ENCODE data around the gene AK8.

The AK8 gene

DNA sequence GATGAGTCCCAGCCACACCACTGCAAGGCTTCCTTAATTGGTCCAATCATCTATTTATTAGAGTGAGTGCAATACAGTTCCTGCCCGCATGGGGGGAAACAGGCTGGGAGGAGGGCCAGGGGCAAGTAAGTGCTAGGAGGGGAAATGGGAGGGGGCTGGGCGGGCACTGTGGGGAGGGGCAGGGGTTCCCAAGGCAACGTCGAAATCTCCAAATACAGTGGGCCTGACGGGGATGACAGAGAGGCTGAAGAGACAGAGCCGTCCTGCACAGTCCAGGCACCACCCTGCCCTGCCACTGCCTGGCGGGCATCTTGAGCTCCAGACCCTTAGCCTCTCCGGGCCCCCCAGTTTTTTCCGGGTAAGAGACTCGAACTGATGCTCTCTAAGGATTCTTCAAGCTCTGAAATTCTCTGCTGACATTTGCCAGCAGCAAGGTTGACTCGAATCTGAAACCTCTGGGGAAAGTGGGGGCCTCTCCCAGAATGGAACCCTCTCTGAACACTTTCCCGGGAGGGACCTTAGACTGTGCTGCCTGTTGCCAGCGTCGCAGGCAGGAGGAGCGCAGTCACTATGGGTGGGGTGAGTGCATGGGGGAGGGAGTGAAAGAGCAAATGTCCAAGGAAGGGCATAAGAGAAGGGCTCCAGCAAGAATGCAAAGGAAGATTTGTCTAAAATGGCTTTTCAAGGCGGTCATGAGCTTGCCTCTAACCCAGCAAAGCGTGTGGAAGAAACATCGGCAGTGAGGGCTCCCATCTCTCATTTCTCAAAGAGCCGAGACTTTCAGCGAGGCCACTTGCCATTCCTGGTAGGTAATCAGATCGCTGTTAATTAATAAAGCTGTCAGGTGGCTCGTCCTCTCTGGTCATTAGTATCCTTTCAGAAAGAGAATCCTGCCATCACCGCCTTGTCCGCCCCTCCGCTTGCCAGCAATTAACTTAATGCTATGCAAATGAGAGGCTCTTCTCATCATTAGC is 108.9 kb downstream of the AK8 start:
- peaks cover 5% of the 10 kb centered on the region for H3K4me1 ChIP-seq (ENCODE audit: control insufficient read depth, insufficient read depth, low read length)
- no peak overlapping the region for H3K27ac ChIP-seq (ENCODE audit: low read depth, low read length)
- H3K4me3 ChIP-seq (ENCODE audit: low read depth, low read length), result peak overlapping the region; percentile 79
- peaks cover 10% of the 10 kb centered on the region for H3K9me3 ChIP-seq (ENCODE audit: control insufficient read depth, insufficient read depth, low read depth, low read length)
- H3K27me3 ChIP-seq (ENCODE audit: control insufficient read depth, insufficient read depth, low read length), result peaks cover 15% of the 10 kb centered on the region
- H3K36me3 ChIP-seq (ENCODE audit: control insufficient read depth, insufficient read depth, low read length), result no peaks in the 10 kb centered on the region
- peak overlapping the region; percentile 46 for H3K9ac ChIP-seq (ENCODE audit: low read length)

DNA sequence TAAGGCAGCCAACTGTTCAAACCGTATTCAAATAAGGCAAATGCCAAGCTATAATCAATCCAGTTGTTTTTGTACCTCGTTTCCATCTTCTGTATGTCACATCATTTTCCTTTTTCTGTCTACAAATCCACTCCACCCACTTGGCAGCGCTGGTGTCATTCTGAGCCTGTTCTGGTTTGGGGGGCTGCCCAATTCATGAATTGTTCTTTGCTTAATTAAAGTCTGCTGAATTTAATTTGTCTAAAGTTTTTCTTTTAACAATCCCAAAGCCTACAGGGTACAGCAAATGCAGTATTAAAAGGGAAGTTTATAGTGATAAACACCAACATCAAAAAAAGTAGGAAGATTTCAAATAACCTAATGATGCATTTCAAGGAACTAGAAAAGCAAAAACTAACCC is 114.5 kb downstream of the AK8 start:
- Histone ChIP-seq H3K27me3 (ENCODE audit: control insufficient read depth, insufficient read depth, low read length) (no peaks in the 10 kb centered on the region), H3K27ac (ENCODE audit: low read depth, low read length) (no peak overlapping the region), H3K9ac (ENCODE audit: low read length) (no peak overlapping the region), H3K4me1 (ENCODE audit: control insufficient read depth, insufficient read depth, low read length) (no peaks in the 10 kb centered on the region), H3K9me3 (ENCODE audit: control insufficient read depth, insufficient read depth, low read depth, low read length) (no peaks in the 10 kb centered on the region), H3K4me3 (ENCODE audit: low read depth, low read length) (no peak overlapping the region), H3K36me3 (ENCODE audit: control insufficient read depth, insufficient read depth, low read length) (no peaks in the 10 kb centered on the region)

DNA sequence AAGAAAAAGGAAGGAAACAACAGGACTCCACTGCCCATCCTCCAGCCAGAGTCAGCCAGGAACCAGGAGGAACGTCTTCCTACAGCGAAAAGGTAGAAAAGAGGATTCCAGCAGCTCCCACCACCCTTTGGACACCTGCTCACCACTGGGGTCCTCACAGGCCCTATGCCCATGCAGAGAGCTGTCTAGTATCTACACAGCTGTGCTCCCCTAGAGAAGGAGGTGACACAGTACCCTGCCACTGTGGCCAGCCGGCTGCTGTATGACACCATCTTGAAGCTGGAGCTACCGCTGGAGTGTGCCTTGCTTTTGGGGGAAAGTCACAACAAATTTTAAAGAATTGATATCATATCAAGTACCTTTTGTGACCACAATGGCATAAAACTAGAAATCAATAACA is 115.2 kb downstream of the AK8 start:
- Histone ChIP-seq H3K36me3 (ENCODE audit: control insufficient read depth, insufficient read depth, low read length) (no peaks in the 10 kb centered on the region), H3K27me3 (ENCODE audit: control insufficient read depth, insufficient read depth, low read length) (no peaks in the 10 kb centered on the region), H3K4me1 (ENCODE audit: control insufficient read depth, insufficient read depth, low read length) (no peaks in the 10 kb centered on the region), H3K9ac (ENCODE audit: low read length) (no peak overlapping the region), H3K4me3 (ENCODE audit: low read depth, low read length) (no peak overlapping the region), H3K27ac (ENCODE audit: low read depth, low read length) (no peak overlapping the region), H3K9me3 (ENCODE audit: control insufficient read depth, insufficient read depth, low read depth, low read length) (no peaks in the 10 kb centered on the region)

DNA sequence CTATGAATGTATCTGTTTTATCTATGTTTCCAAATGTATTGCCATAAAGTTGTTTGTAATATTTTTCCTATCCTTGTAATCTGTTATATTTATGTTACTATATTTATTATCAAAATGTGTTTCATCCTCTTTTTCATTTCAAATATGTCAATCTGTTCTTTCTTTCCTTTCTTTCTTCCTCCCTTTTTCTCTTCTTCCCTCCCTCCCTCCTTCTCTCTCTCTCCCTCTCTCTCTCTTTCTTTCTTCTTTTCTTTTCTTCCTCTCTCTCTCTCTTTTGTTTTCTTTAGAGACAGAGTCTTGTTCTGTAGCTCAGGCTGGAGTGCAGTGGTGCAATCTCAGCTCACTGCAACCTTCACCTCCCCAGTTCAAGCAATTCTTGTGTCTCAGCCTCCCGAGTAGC is 116.5 kb downstream of the AK8 start:
- Histone ChIP-seq H3K9ac (ENCODE audit: low read length) (no peak overlapping the region), H3K4me3 (ENCODE audit: low read depth, low read length) (no peak overlapping the region), H3K27ac (ENCODE audit: low read depth, low read length) (no peak overlapping the region), H3K9me3 (ENCODE audit: control insufficient read depth, insufficient read depth, low read depth, low read length) (no peaks in the 10 kb centered on the region), H3K27me3 (ENCODE audit: control insufficient read depth, insufficient read depth, low read length) (no peaks in the 10 kb centered on the region), H3K36me3 (ENCODE audit: control insufficient read depth, insufficient read depth, low read length) (no peaks in the 10 kb centered on the region), H3K4me1 (ENCODE audit: control insufficient read depth, insufficient read depth, low read length) (peaks cover under 1% of the 10 kb centered on the region; the same call in 1 of the 2 replicates)

DNA sequence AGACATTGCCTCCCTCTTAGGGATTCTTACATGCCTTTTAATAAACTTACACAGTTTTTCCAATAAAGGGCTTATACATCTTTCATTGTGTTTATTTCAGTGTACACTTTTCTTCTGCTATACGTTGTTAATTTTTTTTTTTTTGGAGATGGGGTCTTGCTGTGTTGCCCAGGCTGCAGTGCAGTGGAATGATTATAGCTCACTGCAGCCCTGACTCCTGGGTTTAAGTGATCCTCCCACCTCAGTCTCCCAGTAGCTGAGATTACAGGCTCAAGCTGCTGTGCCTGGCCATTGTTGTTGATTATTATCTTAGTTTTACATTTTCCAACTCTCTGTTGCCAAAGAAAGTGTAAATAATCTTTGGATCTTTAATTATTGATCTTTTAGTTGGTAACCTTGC is 118.0 kb downstream of the AK8 start:
- no peaks in the 10 kb centered on the region for H3K36me3 ChIP-seq (ENCODE audit: control insufficient read depth, insufficient read depth, low read length)
- no peaks in the 10 kb centered on the region for H3K27me3 ChIP-seq (ENCODE audit: control insufficient read depth, insufficient read depth, low read length)
- H3K9ac ChIP-seq (ENCODE audit: low read length), result no peak overlapping the region
- peaks cover 5% of the 10 kb centered on the region; the same call in 1 of the 2 replicates for H3K4me1 ChIP-seq (ENCODE audit: control insufficient read depth, insufficient read depth, low read length)
- H3K27ac ChIP-seq (ENCODE audit: low read depth, low read length), result no peak overlapping the region
- no peak overlapping the region for H3K4me3 ChIP-seq (ENCODE audit: low read depth, low read length)
- no peaks in the 10 kb centered on the region for H3K9me3 ChIP-seq (ENCODE audit: control insufficient read depth, insufficient read depth, low read depth, low read length)

DNA sequence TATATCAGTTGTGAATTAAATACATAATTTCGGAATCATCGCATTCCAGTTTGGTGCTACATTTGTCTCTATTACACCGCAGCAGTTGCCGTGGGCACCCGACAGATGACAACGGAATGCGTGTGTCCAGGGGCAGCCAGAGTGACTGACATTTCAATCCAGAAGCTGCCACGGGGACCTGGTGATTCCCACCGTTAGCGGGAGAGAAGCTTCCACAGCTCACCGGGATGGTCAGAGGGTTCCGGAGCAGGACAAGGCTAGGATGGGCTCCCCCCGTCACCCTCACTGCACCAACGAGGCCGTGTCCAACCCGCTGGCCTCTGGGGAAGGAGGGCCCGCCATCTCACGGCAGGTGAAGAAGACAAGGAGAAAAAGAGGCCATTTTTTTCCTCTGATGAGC is 121.1 kb downstream of the AK8 start:
- Histone ChIP-seq H3K9ac (ENCODE audit: low read length) (no peak overlapping the region), H3K36me3 (ENCODE audit: control insufficient read depth, insufficient read depth, low read length) (no peaks in the 10 kb centered on the region), H3K9me3 (ENCODE audit: control insufficient read depth, insufficient read depth, low read depth, low read length) (no peaks in the 10 kb centered on the region), H3K4me1 (ENCODE audit: control insufficient read depth, insufficient read depth, low read length) (peaks cover 12% of the 10 kb centered on the region; the same call in 1 of the 2 replicates), H3K27me3 (ENCODE audit: control insufficient read depth, insufficient read depth, low read length) (no peaks in the 10 kb centered on the region), H3K4me3 (ENCODE audit: low read depth, low read length) (no peak overlapping the region), H3K27ac (ENCODE audit: low read depth, low read length) (no peak overlapping the region)

DNA sequence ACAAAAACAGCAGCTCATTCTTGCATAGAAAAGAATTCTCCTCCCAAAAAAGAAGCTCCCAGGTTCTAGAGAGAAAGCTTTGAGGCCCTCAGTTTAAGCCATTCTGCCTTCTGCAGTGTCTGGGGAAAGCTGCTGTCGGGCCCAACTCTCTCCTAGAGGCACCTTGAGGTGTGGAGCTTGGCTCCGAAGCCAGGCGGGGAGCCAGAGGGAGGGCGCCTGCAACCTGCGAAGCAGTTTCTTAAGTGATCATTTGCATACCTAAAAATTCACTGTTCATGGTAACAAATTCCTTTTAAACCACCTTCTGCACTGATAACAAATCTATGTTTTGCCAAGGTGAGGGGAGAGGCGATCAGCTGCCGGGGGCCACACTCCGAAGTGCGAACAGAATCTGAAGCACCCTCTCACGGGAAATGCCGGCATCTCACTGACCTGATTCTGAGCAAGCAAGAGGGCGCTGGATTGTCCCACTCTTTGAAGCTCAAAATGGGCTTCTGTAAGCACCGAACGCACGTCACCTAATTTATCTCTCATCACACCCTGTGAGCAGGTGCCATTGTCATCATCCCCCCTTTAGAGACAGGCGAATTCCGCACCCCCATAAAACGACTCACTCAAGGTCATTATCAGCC is 121.8 kb downstream of the AK8 start:
- H3K36me3 ChIP-seq (ENCODE audit: control insufficient read depth, insufficient read depth, low read length), result no peaks in the 10 kb centered on the region
- no peak overlapping the region for H3K4me3 ChIP-seq (ENCODE audit: low read depth, low read length)
- H3K27me3 ChIP-seq (ENCODE audit: control insufficient read depth, insufficient read depth, low read length), result no peaks in the 10 kb centered on the region
- no peak overlapping the region for H3K9ac ChIP-seq (ENCODE audit: low read length)
- peaks cover 12% of the 10 kb centered on the region; the same call in 1 of the 2 replicates for H3K4me1 ChIP-seq (ENCODE audit: control insufficient read depth, insufficient read depth, low read length)
- H3K9me3 ChIP-seq (ENCODE audit: control insufficient read depth, insufficient read depth, low read depth, low read length), result no peaks in the 10 kb centered on the region
- no peak overlapping the region for H3K27ac ChIP-seq (ENCODE audit: low read depth, low read length)

DNA sequence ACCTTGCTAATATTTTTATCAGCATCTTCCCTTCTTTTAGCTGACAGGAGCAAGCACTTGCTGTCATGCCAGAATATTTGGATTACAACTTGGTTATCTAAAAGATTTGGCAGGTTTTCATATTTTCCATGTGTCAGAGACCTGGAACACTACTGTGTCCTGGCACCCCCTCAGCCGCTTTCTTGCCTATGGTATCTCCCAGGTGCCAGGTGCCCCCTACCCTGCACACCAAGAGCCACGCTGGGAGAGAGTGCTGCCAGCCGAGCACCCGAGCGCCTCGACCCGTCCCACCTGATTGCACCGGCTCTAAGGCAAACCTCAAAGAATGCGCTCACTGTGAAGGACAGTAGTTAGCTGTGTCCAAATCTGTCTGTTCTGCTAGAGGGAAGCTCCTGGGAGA is 123.0 kb downstream of the AK8 start:
- Histone ChIP-seq H3K4me1 (ENCODE audit: control insufficient read depth, insufficient read depth, low read length) (peaks cover 12% of the 10 kb centered on the region; the same call in 1 of the 2 replicates), H3K4me3 (ENCODE audit: low read depth, low read length) (no peak overlapping the region), H3K36me3 (ENCODE audit: control insufficient read depth, insufficient read depth, low read length) (no peaks in the 10 kb centered on the region), H3K9ac (ENCODE audit: low read length) (no peak overlapping the region), H3K9me3 (ENCODE audit: control insufficient read depth, insufficient read depth, low read depth, low read length) (no peaks in the 10 kb centered on the region), H3K27ac (ENCODE audit: low read depth, low read length) (no peak overlapping the region), H3K27me3 (ENCODE audit: control insufficient read depth, insufficient read depth, low read length) (no peaks in the 10 kb centered on the region)

DNA sequence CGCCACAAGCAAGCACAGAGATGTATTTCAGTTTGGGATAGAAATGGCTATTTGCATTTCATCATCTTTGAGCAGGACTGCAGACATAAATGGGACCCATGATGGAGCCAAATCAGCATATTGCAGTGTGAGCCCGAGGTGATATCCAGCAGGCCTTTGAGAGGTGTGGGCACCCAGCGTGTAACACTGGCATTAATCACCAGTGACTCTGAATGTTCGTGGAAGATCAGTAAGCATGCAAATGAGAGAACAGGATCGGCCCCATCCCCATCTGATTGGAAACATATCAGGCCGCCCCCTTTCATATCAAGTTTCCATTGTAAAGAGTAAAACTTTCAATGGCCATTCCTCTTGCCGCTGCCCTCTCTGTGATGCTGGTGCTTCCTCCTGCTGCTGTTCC is 123.8 kb downstream of the AK8 start:
- Histone ChIP-seq H3K36me3 (ENCODE audit: control insufficient read depth, insufficient read depth, low read length) (no peaks in the 10 kb centered on the region), H3K4me1 (ENCODE audit: control insufficient read depth, insufficient read depth, low read length) (peaks cover 12% of the 10 kb centered on the region; the same call in 1 of the 2 replicates), H3K27ac (ENCODE audit: low read depth, low read length) (no peak overlapping the region), H3K9me3 (ENCODE audit: control insufficient read depth, insufficient read depth, low read depth, low read length) (no peaks in the 10 kb centered on the region), H3K4me3 (ENCODE audit: low read depth, low read length) (no peak overlapping the region), H3K9ac (ENCODE audit: low read length) (no peak overlapping the region), H3K27me3 (ENCODE audit: control insufficient read depth, insufficient read depth, low read length) (no peaks in the 10 kb centered on the region)

DNA sequence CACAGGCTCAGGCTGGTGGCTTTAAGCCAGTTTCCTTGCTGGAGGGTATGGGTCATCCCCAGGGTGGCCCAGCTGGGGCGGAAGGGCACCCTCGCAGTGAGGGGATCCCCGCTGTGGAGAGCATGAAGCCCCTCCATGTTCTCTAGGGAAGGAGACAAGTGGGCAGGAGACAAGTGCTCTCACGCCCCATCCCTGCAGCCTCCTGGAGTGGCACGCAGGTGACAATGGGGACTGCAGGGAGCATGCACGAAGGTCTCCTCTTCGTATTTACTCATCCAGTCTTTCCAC is 124.5 kb downstream of the AK8 start:
- Histone ChIP-seq H3K9ac (ENCODE audit: low read length) (no peak overlapping the region), H3K27me3 (ENCODE audit: control insufficient read depth, insufficient read depth, low read length) (no peaks in the 10 kb centered on the region), H3K4me1 (ENCODE audit: control insufficient read depth, insufficient read depth, low read length) (peaks cover 12% of the 10 kb centered on the region; the same call in 1 of the 2 replicates), H3K36me3 (ENCODE audit: control insufficient read depth, insufficient read depth, low read length) (no peaks in the 10 kb centered on the region), H3K9me3 (ENCODE audit: control insufficient read depth, insufficient read depth, low read depth, low read length) (no peaks in the 10 kb centered on the region), H3K4me3 (ENCODE audit: low read depth, low read length) (no peak overlapping the region), H3K27ac (ENCODE audit: low read depth, low read length) (no peak overlapping the region)

DNA sequence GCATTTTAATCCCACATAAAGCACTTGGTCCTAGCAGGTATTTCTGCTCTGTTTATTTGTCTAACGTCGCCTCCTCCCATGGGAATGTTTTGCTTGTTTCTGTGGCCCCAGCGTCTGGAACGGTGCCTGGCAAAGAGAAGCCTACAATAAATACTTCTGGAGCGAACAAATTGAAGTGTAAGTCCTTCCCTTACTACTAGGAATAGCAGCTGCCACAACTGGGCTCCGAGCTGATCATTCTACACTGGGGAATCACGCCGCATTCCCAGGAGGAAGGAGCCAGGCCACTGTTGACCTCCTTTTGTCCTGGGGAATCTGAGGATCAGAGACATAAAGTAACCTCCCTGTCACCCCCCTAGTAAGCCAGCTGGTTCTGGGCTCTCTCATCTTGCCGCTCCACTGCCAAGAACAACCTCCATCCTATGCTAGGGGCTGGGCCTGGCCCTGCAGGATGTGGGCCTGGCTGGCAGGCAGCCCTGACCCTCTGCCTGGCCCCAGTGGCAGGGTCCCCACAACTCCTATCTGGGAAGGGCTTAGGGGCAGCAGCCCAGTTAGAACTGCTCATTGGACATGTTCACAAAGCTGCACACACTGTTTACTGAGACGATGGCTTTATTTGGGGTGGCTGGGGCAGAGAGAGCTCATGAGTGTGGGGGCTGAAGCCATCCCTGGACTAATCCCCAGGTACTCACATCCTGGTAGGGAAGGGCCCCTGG is 125.0 kb downstream of the AK8 start:
- H3K36me3 ChIP-seq (ENCODE audit: control insufficient read depth, insufficient read depth, low read length), result no peaks in the 10 kb centered on the region
- H3K4me3 ChIP-seq (ENCODE audit: low read depth, low read length), result no peak overlapping the region

More for the DNA sequence above, 125.0 kb downstream of the AK8 start:
- no peaks in the 10 kb centered on the region for H3K9me3 ChIP-seq (ENCODE audit: control insufficient read depth, insufficient read depth, low read depth, low read length)
- peaks cover 12% of the 10 kb centered on the region; the same call in 1 of the 2 replicates for H3K4me1 ChIP-seq (ENCODE audit: control insufficient read depth, insufficient read depth, low read length)
- no peaks in the 10 kb centered on the region for H3K27me3 ChIP-seq (ENCODE audit: control insufficient read depth, insufficient read depth, low read length)
- no peak overlapping the region for H3K27ac ChIP-seq (ENCODE audit: low read depth, low read length)
- no peak overlapping the region for H3K9ac ChIP-seq (ENCODE audit: low read length)
